OCI-LY3 (cell line): ENCODE measurements around the gene SHISA4.

ENCODE experiments used
- H2AFZ ChIP-seq: fragments of 200-600, 300-600 bp; shearing (Covaris generic); 2 replicates; pipeline ENCODE4 v1.6.0; 2014; ENCODE audit warnings: antibody characterized with exemption, low read depth, low read length
- H3K27ac ChIP-seq: fragments of 200-600, 300-600 bp; sonication (generic); 2 replicates; pipeline ENCODE4 v1.5.1; 2014; ENCODE audit warnings: mild to moderate bottlenecking, low read length, moderate library complexity, mixed read lengths
- H3K27me3 ChIP-seq: fragments of 200-600, 300-600 bp; sonication (generic); 2 replicates; pipeline ENCODE4 v1.6.1; 2014; ENCODE audit warnings: low read depth, low read length, mixed read lengths
- H3K36me3 ChIP-seq: fragments of 200-600, 300-600 bp; sonication (generic); replicated peaks from 2 replicates; pipeline ENCODE3; 2014; ENCODE audit warnings: low read depth, low read length, mixed read lengths
- H3K4me1 ChIP-seq: fragments of 300-600, 200-600 bp; sonication (generic); 2 replicates; pipeline ENCODE4 v1.6.1; 2014; ENCODE audit warnings: low read length, mixed read lengths
- H3K4me2 ChIP-seq: fragments of 200-600, 300-600 bp; sonication (generic); 2 replicates; pipeline ENCODE4 v1.6.1; 2014; ENCODE audit warnings: low read length, mixed read lengths
- H3K4me3 ChIP-seq: fragments of 300-600, 200-600 bp; sonication (generic); 2 replicates; pipeline ENCODE4 v1.5.1; 2014; ENCODE audit warnings: antibody characterized with exemption, mild to moderate bottlenecking, low read length, moderate library complexity
- H3K79me2 ChIP-seq: fragments of 300-600, 200-600 bp; shearing (Covaris generic); 2 replicates; pipeline ENCODE4 v1.6.1; 2014; ENCODE audit warnings: mild to moderate bottlenecking, low read length, mixed read lengths
- H3K9ac ChIP-seq: fragments of 300-600, 200-600 bp; shearing (Covaris generic); 2 replicates; pipeline ENCODE4 v1.6.0; 2014; ENCODE audit warnings: mild to moderate bottlenecking, low read length, moderate library complexity
- H3K9me3 ChIP-seq: fragments of 200-600, 300-600 bp; shearing (Covaris generic); 2 replicates; pipeline ENCODE4 v1.6.1; 2014; ENCODE audit warnings: low read length, mixed read lengths; ENCODE audit not compliant: insufficient read depth
- H4K20me1 ChIP-seq: fragments of 200-600, 300-600 bp; sonication (generic); 2 replicates; pipeline ENCODE4 v1.6.1; 2016; ENCODE audit warnings: low read length, mixed read lengths; ENCODE audit not compliant: insufficient read depth
- CTCF ChIP-seq: fragments of 200-600, 300-600 bp; sonication (generic); IDR thresholded peaks from 2 replicates; pipeline ENCODE4 v1.5.1; 2014; ENCODE audit warnings: antibody characterized with exemption, low read length, low read depth
- EZH2phosphoT487 ChIP-seq: fragments of 200-600 bp; shearing (Covaris generic); IDR thresholded peaks from 2 replicates; pipeline ENCODE4 v1.6.1; 2018; ENCODE audit warnings: antibody characterized with exemption, mixed run types, low read depth

SHISA4 gene

GRCh38 chr1:201885531-201886075 is 3.1 kb upstream of the SHISA4 start:
- Histone ChIP-seq H3K79me2 (no peaks in the 10 kb centered on the region), H3K36me3 (no peaks in the 10 kb centered on the region), H3K4me2 (no peak overlapping the region), H3K4me1 (peaks cover 28% of the 10 kb centered on the region), H4K20me1 (0 out of 2 replicates have a peak, but pooled peaks cover 2% of the 10 kb centered on the region), H3K27ac (no peak overlapping the region), H3K9me3 (no peaks in the 10 kb centered on the region), H3K4me3 (no peak overlapping the region), H3K9ac (no peak overlapping the region), H3K27me3 (peaks cover 13% of the 10 kb centered on the region; the same call in 1 of the 2 replicates), H2AFZ (no peak overlapping the region)
- TF ChIP-seq EZH2phosphoT487 (no peak), CTCF (no peak)

- Histone ChIP-seq H4K20me1 (0 out of 2 replicates have a peak, but pooled peaks cover 2% of the 10 kb centered on the region), H2AFZ (no peak overlapping the region), H3K9me3 (no peaks in the 10 kb centered on the region), H3K27me3 (peaks cover 14% of the 10 kb centered on the region; the same call in 1 of the 2 replicates), H3K9ac (no peak overlapping the region), H3K4me1 (peaks cover 26% of the 10 kb centered on the region), H3K36me3 (no peaks in the 10 kb centered on the region), H3K4me2 (no peak overlapping the region), H3K27ac (no peak overlapping the region), H3K4me3 (no peak overlapping the region), H3K79me2 (no peaks in the 10 kb centered on the region)
- no peak for TF ChIP-seq EZH2phosphoT487
- no peak for TF ChIP-seq CTCF
Observed at GRCh38 chr1:201886103-201886885, 2.4 kb upstream of the SHISA4 start.

GRCh38 chr1:201887116-201887866 is 1.4 kb upstream of the SHISA4 start:
- Histone ChIP-seq H3K4me1 (peaks cover 17% of the 10 kb centered on the region), H3K9me3 (no peaks in the 10 kb centered on the region), H2AFZ (no peak overlapping the region), H3K4me3 (no peak overlapping the region), H3K9ac (no peak overlapping the region), H3K36me3 (no peaks in the 10 kb centered on the region), H3K27ac (no peak overlapping the region), H4K20me1 (0 out of 2 replicates have a peak, but pooled peaks cover 2% of the 10 kb centered on the region), H3K27me3 (peaks cover 14% of the 10 kb centered on the region; the same call in 1 of the 2 replicates), H3K79me2 (no peaks in the 10 kb centered on the region), H3K4me2 (no peak overlapping the region)
- no peak for TF ChIP-seq EZH2phosphoT487
- TF ChIP-seq CTCF, result no peak
